ENCODE results near the gene POLE2.
A peak's percentile ranks its signal among the peaks of the same experiment; 100 is the strongest.

Gene POLE2

GRCh38 chr14:49607583-49607982, 80.4 kb downstream of the POLE2 start:
- no peak overlapping the region for H3K4me3 ChIP-seq (ENCODE audit: low read depth, low read length)
- no peak for DNase-seq (ENCODE audit: low read depth)
- TF ChIP-seq, protein P1, sequence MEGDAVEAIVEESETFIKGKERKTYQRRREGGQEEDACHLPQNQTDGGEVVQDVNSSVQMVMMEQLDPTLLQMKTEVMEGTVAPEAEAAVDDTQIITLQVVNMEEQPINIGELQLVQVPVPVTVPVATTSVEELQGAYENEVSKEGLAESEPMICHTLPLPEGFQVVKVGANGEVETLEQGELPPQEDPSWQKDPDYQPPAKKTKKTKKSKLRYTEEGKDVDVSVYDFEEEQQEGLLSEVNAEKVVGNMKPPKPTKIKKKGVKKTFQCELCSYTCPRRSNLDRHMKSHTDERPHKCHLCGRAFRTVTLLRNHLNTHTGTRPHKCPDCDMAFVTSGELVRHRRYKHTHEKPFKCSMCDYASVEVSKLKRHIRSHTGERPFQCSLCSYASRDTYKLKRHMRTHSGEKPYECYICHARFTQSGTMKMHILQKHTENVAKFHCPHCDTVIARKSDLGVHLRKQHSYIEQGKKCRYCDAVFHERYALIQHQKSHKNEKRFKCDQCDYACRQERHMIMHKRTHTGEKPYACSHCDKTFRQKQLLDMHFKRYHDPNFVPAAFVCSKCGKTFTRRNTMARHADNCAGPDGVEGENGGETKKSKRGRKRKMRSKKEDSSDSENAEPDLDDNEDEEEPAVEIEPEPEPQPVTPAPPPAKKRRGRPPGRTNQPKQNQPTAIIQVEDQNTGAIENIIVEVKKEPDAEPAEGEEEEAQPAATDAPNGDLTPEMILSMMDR (IDR thresholded peaks at IDR 0.05; ENCODE audit: low read depth, low read length): no peak
- TF ChIP-seq MAX (IDR thresholded peaks at IDR 0.05; ENCODE audit: low read depth, low read length) (no peak), POLR2A (IDR thresholded peaks at IDR 0.05; ENCODE audit: extremely low read depth, insufficient read length) (no peak), MYC (IDR thresholded peaks at IDR 0.05; ENCODE audit: low read depth, low read length) (no peak)

DNA sequence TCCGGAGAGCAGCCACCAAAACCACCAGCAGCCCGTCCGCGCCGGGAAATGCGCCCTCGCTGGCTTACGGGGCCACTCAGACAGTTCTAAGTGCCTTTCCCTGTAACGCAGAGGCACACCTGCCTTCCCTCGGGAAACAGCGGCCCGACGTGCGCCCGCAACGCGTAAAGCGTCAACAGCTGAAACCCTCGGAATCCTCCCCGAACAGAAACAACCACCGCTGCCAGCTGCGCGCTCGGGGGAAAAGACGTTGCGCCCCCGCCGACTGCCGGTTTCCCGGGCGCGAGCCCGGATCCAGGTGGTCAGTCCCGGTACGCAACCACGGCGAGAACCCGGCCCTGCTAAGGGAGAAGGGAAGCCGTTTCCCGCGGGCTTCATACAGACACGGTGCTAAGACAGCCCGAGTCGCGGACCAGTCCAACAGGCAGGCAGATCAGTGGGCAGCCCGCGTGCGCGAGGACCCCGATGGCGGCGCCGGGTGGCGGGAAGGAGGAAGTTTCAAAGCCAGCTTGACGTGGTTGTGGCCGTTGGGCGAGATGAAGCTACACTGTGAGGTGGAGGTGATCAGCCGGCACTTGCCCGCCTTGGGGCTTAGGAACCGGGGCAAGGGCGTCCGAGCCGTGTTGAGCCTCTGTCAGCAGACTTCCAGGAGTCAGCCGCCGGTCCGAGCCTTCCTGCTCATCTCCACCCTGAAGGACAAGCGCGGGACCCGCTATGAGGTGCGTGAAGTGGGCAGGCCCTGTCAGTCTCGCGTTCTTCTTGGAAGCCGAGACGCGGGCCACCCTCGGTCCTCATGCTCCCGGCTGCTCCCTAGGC, 89.3 kb downstream of the POLE2 start, which contains the start of gene LRR1:
Gene LRR1 (plus strand): TSS at position 456 of the 816 bp plus-strand sequence. CDS start 81 bp downstream, at position 537.
- peak; percentile 91 for DNase-seq (ENCODE audit: low read depth)
- H3K4me3 ChIP-seq (ENCODE audit: low read depth, low read length): peak within 1 kb of the TSS; percentile 93
- TF ChIP-seq MYC (IDR thresholded peaks at IDR 0.05; ENCODE audit: low read depth, low read length): peak; percentile 71
- peak; percentile 72; the same call in 1 of the 2 replicates for TF ChIP-seq MAX (IDR thresholded peaks at IDR 0.05; ENCODE audit: low read depth, low read length)
- TF ChIP-seq POLR2A (IDR thresholded peaks at IDR 0.05; ENCODE audit: extremely low read depth, insufficient read length): peak; percentile 81
- TF ChIP-seq, protein P1 (IDR thresholded peaks at IDR 0.05; ENCODE audit: low read depth, low read length): no peak

DNA sequence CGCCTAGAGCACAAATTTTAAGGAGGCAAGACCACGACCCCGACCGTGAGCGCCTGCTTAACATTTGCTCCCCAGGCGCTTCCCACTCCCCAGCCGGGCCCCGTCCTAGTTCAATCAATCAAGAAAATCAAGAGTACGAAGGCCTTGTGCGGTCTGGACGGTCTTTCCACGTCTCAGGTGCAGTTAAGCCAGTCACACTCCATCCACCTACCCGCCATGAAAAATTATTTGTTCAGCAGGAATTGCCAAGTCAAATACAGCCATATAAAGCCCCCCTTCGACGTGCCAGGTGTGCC, 89.9 kb downstream of the POLE2 start:
- no peak for TF ChIP-seq POLR2A (IDR thresholded peaks at IDR 0.05; ENCODE audit: extremely low read depth, insufficient read length)
- TF ChIP-seq MAX (IDR thresholded peaks at IDR 0.05; ENCODE audit: low read depth, low read length): no peak
- TF ChIP-seq, protein P1 (IDR thresholded peaks at IDR 0.05; ENCODE audit: low read depth, low read length): no peak
- no peak for TF ChIP-seq MYC (IDR thresholded peaks at IDR 0.05; ENCODE audit: low read depth, low read length)
- H3K4me3 ChIP-seq (ENCODE audit: low read depth, low read length): peak overlapping the region; percentile 93
- peak; percentile 45 for DNase-seq (ENCODE audit: low read depth)

GRCh38 chr14:49594347-49595091, 93.5 kb downstream of the POLE2 start:
- DNase-seq (ENCODE audit: low read depth): no peak
- H3K4me3 ChIP-seq (ENCODE audit: low read depth, low read length): no peak overlapping the region

More at GRCh38 chr14:49594347-49595091, 93.5 kb downstream of the POLE2 start:
- TF ChIP-seq, protein P1 (IDR thresholded peaks at IDR 0.05; ENCODE audit: low read depth, low read length): no peak
- TF ChIP-seq POLR2A (IDR thresholded peaks at IDR 0.05; ENCODE audit: extremely low read depth, insufficient read length) (no peak), MAX (IDR thresholded peaks at IDR 0.05; ENCODE audit: low read depth, low read length) (no peak), MYC (IDR thresholded peaks at IDR 0.05; ENCODE audit: low read depth, low read length) (no peak)

All from NB4 (cell line).